ENCODE data around the gene KIF26B.

Gene KIF26B

GRCh38 chr1:245463392-245464165 lies 308.8 kb downstream of the KIF26B start:
- DNase-seq (ENCODE audit: insufficient read length, low spot score) (no peak), FAIRE-seq (no peak)
- no peak for TF ChIP-seq POLR2A (IDR thresholded peaks at IDR 0.05; ENCODE audit: low read depth, low read length)

GRCh38 chr1:245464290-245464689 lies 309.5 kb downstream of the KIF26B start:
- TF ChIP-seq POLR2A (IDR thresholded peaks at IDR 0.05; ENCODE audit: low read depth, low read length), result no peak
- no peak for FAIRE-seq
- DNase-seq (ENCODE audit: insufficient read length, low spot score), result no peak

GRCh38 chr1:245465666-245466065 lies 310.9 kb downstream of the KIF26B start:
- DNase-seq (ENCODE audit: insufficient read length, low spot score) (no peak), FAIRE-seq (no peak)
- TF ChIP-seq POLR2A (IDR thresholded peaks at IDR 0.05; ENCODE audit: low read depth, low read length), result no peak

DNA sequence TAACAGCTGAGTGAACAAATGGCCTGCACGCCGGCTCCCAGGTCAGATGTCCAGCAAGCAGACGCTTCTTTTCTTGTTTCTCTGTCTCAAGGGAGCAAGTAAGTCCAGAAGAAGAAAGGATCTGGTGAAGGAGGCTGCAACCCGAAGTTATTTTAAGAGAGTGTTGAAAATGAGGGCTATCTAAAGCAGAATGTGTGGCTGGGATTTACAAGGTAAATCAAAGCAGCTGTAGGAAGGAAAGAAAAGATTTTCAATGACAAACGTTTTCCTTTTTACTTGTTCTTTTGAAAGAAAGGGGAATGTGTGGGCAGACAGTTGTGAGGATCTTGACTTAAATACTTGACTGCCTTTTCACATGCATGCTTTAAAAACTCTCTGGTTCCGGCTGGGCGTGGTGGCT lies 311.5 kb downstream of the KIF26B start:
- no peak for TF ChIP-seq POLR2A (IDR thresholded peaks at IDR 0.05; ENCODE audit: low read depth, low read length)
- no peak for DNase-seq (ENCODE audit: insufficient read length, low spot score)
- FAIRE-seq, result no peak

GRCh38 chr1:245467804-245468203 lies 313.0 kb downstream of the KIF26B start:
- FAIRE-seq (no peak), DNase-seq (ENCODE audit: insufficient read length, low spot score) (no peak)
- TF ChIP-seq POLR2A (IDR thresholded peaks at IDR 0.05; ENCODE audit: low read depth, low read length), result no peak

DNA sequence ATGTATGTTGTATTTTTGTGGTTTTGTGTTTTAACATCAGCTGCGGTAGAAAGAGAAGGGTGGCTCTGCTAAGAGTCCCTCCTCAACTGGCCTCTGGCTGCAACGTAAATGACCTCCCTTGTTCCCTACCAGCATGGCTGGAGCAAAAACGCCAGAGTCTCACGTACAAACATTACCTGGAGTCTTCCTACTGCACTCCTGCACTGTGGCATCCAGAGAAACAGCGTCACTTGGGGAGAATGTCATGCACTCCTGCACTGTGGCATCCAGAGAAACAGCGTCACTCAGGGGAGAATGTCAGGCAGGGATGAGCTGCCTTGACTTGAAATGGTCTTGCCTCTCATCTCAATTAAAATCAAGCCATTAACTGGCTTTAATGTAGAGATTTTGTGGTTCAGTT lies 314.2 kb downstream of the KIF26B start:
- no peak for DNase-seq (ENCODE audit: insufficient read length, low spot score)
- no peak for TF ChIP-seq POLR2A (IDR thresholded peaks at IDR 0.05; ENCODE audit: low read depth, low read length)
- FAIRE-seq, result no peak

DNA sequence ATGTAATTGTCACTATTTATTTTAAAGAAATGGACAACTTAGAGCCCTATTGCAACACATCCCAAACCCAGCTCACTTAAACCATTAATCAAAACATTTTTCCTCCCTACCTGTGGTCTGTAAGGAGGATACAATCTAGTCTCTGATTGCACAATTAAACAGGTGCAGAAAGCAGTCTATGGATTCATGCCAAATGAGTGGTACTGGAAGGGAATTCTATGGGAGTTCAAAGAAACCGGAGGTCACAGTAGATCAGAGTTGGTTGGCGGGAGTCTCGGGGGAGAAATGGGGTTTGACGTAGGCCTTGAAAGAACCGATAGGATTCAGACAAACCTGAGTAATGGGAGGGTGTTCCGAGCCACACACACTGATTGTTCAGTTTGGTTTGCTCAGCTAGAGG lies 314.9 kb downstream of the KIF26B start:
- DNase-seq (ENCODE audit: insufficient read length, low spot score) (no peak), FAIRE-seq (no peak)
- no peak for TF ChIP-seq POLR2A (IDR thresholded peaks at IDR 0.05; ENCODE audit: low read depth, low read length)

DNA sequence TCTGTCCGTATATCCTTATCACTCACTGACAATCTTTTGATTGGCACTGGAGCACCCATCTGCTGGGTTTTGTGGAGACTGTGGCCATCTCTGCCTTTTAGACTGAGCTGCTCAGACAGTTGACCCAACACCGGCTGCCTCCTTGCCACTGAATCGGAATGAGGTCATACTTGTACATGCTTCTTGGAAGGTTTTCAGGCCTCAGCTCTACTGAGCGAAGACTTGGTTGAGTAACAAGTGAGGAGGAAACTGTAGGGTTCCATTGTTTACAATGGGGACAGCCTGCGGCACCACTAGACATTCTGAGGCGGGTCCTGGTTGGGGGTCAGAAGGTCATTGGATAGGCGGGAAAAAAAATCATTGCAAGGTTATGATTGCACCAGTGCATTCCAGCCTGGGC lies 320.3 kb downstream of the KIF26B start:
- TF ChIP-seq POLR2A (IDR thresholded peaks at IDR 0.05; ENCODE audit: low read depth, low read length), result no peak
- FAIRE-seq (no peak), DNase-seq (ENCODE audit: insufficient read length, low spot score) (no peak)

DNA sequence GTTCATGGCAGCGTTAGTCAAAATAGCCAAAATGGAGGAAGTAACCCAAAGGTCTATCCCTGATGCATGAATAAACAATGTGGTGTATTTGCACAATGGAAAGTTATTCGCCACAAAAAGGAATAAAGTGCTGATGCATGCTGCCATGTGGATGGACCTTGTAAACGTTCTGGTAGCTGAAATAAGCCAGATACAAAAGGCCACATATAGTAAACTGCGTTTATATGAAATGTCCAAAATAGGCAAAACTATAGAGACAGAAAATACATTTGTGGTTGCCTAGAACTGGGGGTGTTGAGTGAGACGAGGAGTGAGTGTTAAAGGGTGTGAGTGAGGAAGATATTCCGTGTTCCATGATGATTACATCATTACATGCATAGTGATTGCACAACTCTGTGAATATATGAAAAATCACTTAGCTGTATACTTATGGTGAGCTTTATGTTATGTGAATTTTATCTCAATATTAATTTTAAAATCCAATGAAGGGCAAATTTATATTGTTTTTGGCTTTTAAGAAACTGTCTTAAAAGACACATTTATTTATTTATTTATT lies 321.3 kb downstream of the KIF26B start:
- FAIRE-seq (no peak), DNase-seq (ENCODE audit: insufficient read length, low spot score) (no peak)
- TF ChIP-seq POLR2A (IDR thresholded peaks at IDR 0.05; ENCODE audit: low read depth, low read length), result no peak

- TF ChIP-seq POLR2A (IDR thresholded peaks at IDR 0.05; ENCODE audit: low read depth, low read length), result no peak
- FAIRE-seq (no peak), DNase-seq (ENCODE audit: insufficient read length, low spot score) (no peak)
Observed at GRCh38 chr1:245477941-245478340, 323.2 kb downstream of the KIF26B start.

- no peak for TF ChIP-seq POLR2A (IDR thresholded peaks at IDR 0.05; ENCODE audit: low read depth, low read length)
- DNase-seq (ENCODE audit: insufficient read length, low spot score) (no peak), FAIRE-seq (no peak)
Observed at GRCh38 chr1:245480393-245481120, 325.8 kb downstream of the KIF26B start.

DNA sequence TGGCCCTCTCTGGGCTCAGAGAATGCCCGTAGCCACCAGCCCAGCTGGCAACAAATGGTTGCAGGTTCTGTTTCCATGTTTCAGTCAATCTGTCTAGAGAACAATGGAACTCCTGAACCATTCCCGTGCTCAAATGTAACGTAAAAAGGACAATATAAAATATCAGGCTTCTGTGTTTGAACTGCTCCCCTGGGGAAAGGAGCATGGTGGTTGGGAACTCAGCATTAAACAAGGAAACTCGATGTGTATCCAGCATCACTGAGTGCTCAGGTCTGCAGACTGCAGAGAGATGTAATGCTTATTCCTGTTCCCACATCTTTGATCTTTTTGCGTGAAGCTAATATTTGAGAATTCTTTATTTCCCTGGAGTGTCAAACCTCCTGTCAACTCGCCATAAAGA lies 326.5 kb downstream of the KIF26B start:
- TF ChIP-seq POLR2A (IDR thresholded peaks at IDR 0.05; ENCODE audit: low read depth, low read length), result no peak
- DNase-seq (ENCODE audit: insufficient read length, low spot score) (no peak), FAIRE-seq (no peak)

- no peak for TF ChIP-seq POLR2A (IDR thresholded peaks at IDR 0.05; ENCODE audit: low read depth, low read length)
- FAIRE-seq (no peak), DNase-seq (ENCODE audit: insufficient read length, low spot score) (no peak)
Observed at GRCh38 chr1:245483247-245483646, 328.5 kb downstream of the KIF26B start.

DNA sequence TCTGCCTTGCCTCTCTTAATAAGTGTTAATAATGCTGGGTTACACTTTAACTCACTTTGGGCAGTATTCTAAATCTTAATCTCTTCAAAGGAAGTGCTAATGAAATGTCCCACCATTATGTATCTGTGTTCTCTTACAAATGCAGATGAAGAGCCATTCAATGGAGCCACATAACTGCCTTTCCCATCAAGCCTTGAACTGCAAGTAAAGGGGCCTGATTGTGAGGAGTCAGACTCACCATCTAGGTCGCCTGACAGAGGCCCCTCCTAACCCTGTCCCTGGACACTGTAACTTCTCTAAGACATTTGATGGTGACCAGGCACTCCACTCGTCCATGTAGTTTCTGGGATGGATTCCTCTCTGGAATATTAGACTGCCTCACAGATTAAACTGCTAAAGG lies 329.4 kb downstream of the KIF26B start:
- no peak for DNase-seq (ENCODE audit: insufficient read length, low spot score)

GRCh38 chr1:245485996-245486395 lies 331.2 kb downstream of the KIF26B start:
- no peak for FAIRE-seq
- no peak for DNase-seq (ENCODE audit: insufficient read length, low spot score)
- TF ChIP-seq POLR2A (IDR thresholded peaks at IDR 0.05; ENCODE audit: low read depth, low read length), result no peak

More for the DNA sequence above, 329.4 kb downstream of the KIF26B start:
- no peak for FAIRE-seq
- no peak for TF ChIP-seq POLR2A (IDR thresholded peaks at IDR 0.05; ENCODE audit: low read depth, low read length)
